ENCODE results near the gene EFEMP2. TPM values are rescaled to one million over a fixed set of nuclear protein-coding genes. Genes with fewer than 3 reads are reported as not detected.

Gene EFEMP2
- total RNA-seq, 2 donors from 2014 or later, result 134 to 219 TPM

- Histone ChIP-seq H3K27me3 (replicated peaks; ENCODE audit: insufficient read depth) (no peaks in the 10 kb centered on the region), H3K4me3 (peak within 1 kb of the TSS; percentile 76), H3K4me1 (ENCODE audit: control insufficient read depth in 1 of 2, low read depth in 2 of 2) (peaks cover 25 to 67% of the 10 kb centered on the region in 2 donors), H3K9me3 (no peaks in the 10 kb centered on the region), H3K36me3 (no peaks in the 10 kb centered on the region), H3K27ac (peak within 1 kb of the TSS; percentile 93 to 100)
- DNase-seq (ENCODE audit: low spot score), result peak; percentile 95
- TF ChIP-seq CTCF (IDR thresholded peaks at IDR 0.05), result peak; percentile 13
- peak; percentile 59 for ATAC-seq (ENCODE audit: insufficient number of reproducible peaks, low FRiP score, low read depth)
Observed at GRCh38 chr11:65890324-65891218, 18.0 kb upstream of the EFEMP2 start, which contains the start of gene CCDC85B. CCDC85B (plus strand) TSS chr11:65890673; CDS start chr11:65890784, 111 bp downstream.

- Histone ChIP-seq H3K4me3 (peak within 1 kb of the TSS; percentile 76), H3K4me1 (ENCODE audit: control insufficient read depth in 1 of 2, low read depth in 2 of 2) (peaks cover 25 to 57% of the 10 kb centered on the region in 2 donors), H3K36me3 (peaks cover 10% of the 10 kb centered on the region), H3K9me3 (no peaks in the 10 kb centered on the region), H3K27ac (peak within 1 kb of the TSS; percentile 93 to 100), H3K27me3 (replicated peaks; ENCODE audit: insufficient read depth) (no peaks in the 10 kb centered on the region)
- DNase-seq (ENCODE audit: low spot score), result peak; percentile 91
- TF ChIP-seq CTCF (IDR thresholded peaks at IDR 0.05), result peak; percentile 87
- ATAC-seq (ENCODE audit: insufficient number of reproducible peaks, low FRiP score, low read depth), result peak; percentile 55
Observed at GRCh38 chr11:65888163-65888814, 15.7 kb upstream of the EFEMP2 start, which contains the start of gene FIBP. FIBP (minus strand) TSS chr11:65888471; CDS start chr11:65888418, 53 bp downstream.

GRCh38 chr11:65887723-65888162, 15.1 kb upstream of the EFEMP2 start:
- H3K4me1 ChIP-seq (ENCODE audit: control insufficient read depth in 1 of 2, low read depth in 2 of 2), result peaks cover 21 to 51% of the 10 kb centered on the region in 2 donors
- no peak for TF ChIP-seq CTCF (IDR thresholded peaks at IDR 0.05)
- H3K27ac ChIP-seq, result peak overlapping the region; percentile 85 to 93
- no peaks in the 10 kb centered on the region for H3K27me3 ChIP-seq (replicated peaks; ENCODE audit: insufficient read depth)
- peaks cover 15% of the 10 kb centered on the region for H3K36me3 ChIP-seq
- no peaks in the 10 kb centered on the region for H3K9me3 ChIP-seq
- peak overlapping the region; percentile 76 for H3K4me3 ChIP-seq
- ATAC-seq (ENCODE audit: insufficient number of reproducible peaks, low FRiP score, low read depth) (peak; percentile 0), DNase-seq (ENCODE audit: low spot score) (no peak)

GRCh38 chr11:65886826-65887722, 14.5 kb upstream of the EFEMP2 start:
- ATAC-seq (ENCODE audit: insufficient number of reproducible peaks, low FRiP score, low read depth) (no peak), DNase-seq (ENCODE audit: low spot score) (no peak)
- Histone ChIP-seq H3K27ac (peak overlapping the region; percentile 85 to 93), H3K36me3 (peaks cover 16% of the 10 kb centered on the region), H3K4me1 (ENCODE audit: control insufficient read depth in 1 of 2, low read depth in 2 of 2) (peaks cover 15 to 44% of the 10 kb centered on the region in 2 donors), H3K27me3 (replicated peaks; ENCODE audit: insufficient read depth) (no peaks in the 10 kb centered on the region), H3K9me3 (no peaks in the 10 kb centered on the region), H3K4me3 (peak overlapping the region; percentile 76)
- TF ChIP-seq CTCF (IDR thresholded peaks at IDR 0.05), result no peak

Measured in thoracic aorta (tissue), 2 donors.